NK-92 (cell line): ENCODE measurements around the gene NR1H3.

Experiments used
- DNase-seq: peaks from one replicate; lab custom pipeline; 2025; ENCODE audit not compliant: unreplicated experiment; lab: John Stamatoyannopoulos, UW

Gene NR1H3

DNA sequence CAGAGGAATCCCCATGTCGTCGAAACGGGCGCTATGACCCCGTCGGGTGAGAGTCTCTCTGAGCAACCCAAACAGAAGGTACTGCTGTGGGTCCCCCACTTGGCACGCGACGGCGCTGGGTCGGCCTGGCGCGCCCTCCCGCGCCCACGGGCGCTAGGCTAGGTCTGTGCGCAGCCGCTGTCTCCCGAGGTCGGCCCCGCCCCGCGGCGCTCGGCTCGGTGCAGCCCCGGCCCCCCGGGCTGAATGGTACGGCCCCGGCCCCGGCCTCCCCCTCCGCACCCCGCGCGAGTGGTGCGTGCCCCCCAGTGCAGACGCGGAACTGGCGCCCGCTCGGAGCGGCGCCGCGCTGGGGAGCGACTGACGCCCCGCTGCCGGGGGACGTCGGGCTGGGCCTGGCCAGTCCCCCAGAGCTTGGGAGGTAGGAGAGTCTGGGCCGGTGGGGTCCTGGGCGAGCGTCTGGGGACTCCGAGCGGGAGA lies 12.1 kb downstream of the NR1H3 start, which contains the start of gene MADD:
TSS of gene MADD (plus strand) at position 305 of the 477 bp plus-strand sequence.
- peak; percentile 16 for DNase-seq

DNA sequence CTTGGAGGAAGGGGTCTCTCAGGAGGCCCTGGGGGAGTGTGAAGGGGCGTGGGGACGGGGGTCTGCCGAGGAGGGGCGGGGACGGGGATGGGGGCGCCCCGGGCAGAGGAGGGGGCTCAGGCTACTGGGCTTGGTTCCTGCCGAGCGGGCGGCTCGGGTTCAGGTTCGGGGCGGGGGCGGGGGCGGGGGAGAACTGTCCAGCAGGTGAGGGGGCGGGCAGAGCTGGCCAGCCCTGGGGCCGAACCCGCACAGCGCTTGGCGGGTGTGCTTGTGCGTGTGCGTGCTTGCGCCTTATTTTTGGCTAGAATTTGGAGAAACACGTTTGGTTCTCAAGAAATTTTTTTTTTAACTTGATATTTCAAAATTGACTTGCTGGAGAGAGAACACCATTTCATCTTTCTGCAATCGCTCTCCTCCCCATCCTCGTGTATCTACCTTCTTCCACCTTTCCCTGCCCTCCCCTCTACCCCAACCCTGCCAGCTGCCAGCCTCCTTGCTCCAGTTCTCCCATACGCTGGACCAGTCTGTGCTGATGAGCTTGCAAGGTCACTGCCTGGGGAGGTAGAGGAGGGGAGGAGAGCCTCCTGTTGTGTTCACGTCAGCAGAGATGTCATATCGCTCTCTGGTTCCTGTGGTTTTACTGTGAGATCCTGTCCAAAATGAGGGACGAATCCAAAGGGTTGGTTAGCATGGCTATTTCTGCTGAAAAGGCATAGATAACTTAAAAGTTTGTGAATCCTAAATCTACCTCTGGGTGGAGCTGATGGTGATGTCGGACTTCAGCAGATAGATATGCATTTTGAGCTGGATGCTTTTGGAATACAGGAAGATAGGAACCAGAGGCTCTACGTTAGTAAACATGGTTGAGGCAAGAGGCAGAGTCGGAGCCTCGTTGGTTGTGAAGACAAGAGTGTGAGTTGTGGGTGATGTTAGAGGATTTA lies 12.8 kb downstream of the NR1H3 start:
- no peak for DNase-seq

DNA sequence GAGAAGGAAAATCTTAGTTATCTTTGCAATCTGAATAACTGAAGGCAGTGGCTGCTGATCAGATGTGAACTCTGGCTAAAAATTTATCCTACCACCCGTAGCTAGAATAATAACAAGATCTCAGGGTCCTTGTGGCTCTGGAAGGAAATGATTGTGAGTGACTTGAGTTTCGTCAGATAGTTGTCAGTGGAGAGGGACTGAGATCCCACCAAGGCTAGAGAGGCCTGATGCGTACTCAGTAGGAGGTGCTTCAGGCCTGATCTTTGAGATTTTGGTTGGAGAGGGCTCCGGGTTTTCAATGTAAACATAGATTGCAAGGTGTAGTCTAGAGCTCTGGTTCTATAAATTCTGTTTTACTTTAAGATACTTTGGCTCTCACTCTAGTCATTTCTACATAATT lies 13.5 kb downstream of the NR1H3 start:
- DNase-seq: no peak

DNA sequence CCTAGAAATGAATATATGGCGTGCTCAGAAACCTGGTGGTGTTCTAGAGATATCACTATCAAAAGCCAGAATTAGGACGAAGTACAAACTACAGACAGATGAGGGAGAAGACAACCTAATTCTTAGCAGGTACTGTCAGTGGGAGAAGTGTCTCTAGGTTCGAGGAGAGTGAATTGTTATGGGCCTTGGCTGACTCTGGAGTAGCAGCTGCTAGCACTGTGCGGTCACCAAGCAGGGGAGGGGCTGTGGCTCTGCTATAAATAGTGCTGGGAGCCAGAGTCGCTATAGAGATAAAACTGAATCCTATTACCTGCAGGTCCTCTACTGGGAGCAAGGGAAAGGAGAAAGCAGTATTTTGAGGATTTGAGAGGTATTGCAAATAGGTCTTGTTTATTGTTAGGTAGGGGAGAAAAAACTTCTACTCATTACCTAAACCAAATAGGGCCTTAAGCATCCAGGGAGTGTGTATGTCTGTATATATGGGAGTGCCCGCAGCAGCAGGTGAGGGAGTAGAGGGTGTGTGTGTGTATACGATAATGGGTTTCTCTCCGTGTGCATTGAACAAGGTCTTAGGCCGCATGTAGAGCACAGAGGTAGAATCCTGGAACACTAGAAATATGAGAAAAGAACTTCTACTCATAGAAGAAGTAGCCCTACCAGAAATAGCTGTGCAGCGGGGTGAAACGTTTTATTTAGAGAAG lies 14.3 kb downstream of the NR1H3 start:
- DNase-seq: no peak

DNA sequence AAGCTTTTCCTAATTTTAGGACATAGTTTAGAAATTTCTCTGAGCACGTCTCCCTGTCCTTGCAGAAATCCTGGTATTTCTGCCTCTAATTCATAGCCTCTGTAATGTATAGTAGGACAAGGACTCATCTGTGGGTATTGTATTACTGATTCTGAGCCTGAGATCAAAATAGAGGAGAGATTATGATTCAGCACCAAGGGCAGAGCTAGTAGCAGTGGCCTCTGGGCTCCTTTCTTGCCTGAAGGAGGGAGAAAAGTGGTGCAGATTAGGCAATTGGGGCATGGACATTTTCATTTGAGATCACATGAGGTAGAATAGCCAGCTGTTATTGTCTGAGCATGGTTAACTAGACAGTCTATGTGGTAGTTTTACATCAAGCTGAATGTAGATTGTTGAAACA lies 14.9 kb downstream of the NR1H3 start:
- no peak for DNase-seq

DNA sequence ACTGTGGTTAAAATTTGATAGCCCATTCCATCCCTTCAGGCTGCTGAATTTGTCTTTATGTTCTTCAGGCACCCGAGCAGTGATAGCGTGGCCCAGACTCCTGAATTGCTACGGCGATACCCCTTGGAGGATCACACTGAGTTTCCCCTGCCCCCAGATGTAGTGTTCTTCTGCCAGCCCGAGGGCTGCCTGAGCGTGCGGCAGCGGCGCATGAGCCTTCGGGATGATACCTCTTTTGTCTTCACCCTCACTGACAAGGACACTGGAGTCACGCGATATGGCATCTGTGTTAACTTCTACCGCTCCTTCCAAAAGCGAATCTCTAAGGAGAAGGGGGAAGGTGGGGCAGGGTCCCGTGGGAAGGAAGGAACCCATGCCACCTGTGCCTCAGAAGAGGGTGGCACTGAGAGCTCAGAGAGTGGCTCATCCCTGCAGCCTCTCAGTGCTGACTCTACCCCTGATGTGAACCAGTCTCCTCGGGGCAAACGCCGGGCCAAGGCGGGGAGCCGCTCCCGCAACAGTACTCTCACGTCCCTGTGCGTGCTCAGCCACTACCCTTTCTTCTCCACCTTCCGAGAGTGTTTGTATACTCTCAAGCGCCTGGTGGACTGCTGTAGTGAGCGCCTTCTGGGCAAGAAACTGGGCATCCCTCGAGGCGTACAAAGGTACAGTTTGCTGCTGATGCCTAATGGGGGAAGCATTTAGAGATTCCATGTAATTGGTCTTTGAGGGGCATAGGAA lies 16.9 kb downstream of the NR1H3 start:
- no peak for DNase-seq

DNA sequence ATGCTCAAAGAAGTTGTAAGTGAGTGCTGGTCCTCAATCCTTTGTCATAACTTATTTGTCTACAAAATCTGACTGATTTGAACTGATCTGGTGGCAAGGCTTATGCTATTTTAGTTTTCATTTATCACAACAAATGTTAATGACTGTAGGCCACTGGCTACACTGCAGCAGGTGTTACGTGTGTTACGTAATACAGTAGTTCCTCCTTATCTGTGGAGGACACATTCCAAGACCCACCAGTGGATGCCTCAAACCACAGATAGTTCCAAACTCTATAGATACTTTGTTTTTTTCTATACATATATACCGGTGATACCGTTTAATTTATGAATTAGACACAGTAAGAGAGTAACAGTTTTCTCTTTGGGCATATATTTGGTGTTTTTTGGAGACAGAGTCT lies 19.1 kb downstream of the NR1H3 start:
- DNase-seq: no peak

DNA sequence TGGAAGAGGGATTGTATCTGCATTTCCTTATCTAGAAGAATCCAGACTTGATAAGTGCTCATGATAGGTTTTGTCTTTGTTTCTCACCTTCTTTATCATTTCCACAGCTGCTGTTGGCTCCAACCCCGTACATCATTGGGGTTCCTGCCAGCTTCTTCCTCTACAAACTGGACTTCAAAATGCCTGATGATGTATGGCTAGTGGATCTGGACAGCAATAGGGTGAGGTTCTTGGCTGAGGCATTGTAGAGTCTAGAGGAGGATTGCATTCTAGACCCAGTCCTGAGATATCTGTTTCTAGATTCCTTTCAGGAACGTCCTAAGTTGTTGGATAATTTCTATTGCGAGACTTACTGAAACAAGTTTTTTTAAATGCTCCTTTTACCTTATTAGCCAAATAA lies 20.3 kb downstream of the NR1H3 start:
- no peak for DNase-seq

DNA sequence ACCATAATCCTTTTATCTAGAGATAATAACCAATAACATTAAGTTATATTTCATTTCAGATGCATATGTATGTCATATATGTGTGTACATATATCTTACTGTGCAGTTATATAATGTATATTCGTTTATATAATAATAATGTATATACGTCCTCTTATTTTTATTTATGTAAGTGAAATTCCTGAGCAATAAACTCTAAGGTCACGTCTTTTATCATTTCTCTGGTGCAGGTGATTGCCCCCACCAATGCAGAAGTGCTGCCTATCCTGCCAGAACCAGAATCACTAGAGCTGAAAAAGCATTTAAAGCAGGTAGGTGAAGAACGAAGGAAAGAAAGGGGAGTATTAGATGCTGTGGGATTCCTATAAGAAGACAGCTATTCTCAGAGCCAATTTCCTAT lies 21.0 kb downstream of the NR1H3 start:
- DNase-seq: no peak

DNA sequence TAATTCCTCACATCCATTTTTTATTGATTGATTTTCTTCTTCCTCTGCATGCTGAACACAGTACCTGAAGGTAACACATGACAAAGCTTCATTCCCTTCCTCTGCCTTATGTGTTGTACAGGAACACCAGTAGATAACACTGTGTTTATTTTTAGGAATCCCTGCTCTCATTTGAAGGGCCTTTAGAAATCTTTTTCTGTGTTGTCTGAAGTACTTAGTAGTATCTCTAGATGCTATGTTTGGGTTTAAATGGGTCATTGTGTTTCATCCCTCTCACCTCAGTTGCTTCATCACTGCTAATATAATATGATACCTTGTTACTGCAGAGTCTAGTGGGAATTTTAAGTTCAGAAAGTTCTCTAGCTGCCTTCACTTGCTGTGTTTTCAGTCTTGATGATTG lies 22.3 kb downstream of the NR1H3 start:
- no peak for DNase-seq

DNA sequence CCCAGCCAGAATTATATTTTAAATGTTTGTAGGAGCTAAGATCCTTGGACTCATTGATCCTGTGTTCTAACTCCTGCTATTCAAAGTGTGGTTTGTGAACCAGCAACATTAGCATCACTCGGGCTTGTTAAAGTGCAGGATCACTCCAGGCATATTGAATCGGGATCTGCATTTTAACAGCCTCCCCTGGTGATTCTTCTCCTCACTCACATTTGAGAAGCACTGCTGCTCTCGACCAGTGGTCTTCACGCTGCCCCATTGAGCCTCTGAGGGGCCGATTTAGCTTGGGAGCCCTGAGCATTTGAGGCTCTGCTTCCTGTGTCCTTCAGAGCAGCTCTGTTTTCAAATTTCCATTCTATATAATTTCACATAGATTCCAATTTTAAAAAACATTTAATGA lies 23.1 kb downstream of the NR1H3 start:
- DNase-seq: no peak

DNA sequence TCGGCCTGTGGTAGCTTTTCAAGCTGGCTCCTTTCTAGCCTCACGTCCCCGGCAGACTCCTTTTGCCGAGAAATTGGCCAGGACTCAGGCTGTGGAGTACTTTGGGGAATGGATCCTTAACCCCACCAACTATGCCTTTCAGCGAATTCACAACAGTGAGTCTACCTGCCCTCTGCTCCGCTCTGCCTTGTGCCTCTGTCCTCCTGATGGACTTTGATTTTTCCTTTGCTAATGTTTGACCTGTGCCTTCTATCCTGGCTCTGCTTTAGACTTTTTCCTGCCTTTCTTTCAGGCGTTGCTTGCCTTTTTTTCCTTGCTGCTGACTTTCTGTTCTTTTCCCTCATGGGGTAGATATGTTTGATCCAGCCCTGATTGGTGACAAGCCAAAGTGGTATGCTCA lies 24.7 kb downstream of the NR1H3 start:
- DNase-seq: no peak

DNA sequence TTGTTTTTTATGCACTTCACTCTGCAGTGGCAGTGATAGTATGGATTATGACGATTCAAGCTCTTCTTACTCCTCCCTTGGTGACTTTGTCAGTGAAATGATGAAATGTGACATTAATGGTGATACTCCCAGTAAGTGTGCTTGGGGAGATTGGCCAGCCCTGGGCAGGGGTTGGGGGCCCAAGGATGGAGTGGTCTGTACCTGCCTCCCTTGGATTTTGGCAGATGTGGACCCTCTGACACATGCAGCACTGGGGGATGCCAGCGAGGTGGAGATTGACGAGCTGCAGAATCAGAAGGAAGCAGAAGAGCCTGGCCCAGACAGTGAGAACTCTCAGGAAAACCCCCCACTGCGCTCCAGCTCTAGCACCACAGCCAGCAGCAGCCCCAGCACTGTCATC lies 26.4 kb downstream of the NR1H3 start:
- DNase-seq: no peak

DNA sequence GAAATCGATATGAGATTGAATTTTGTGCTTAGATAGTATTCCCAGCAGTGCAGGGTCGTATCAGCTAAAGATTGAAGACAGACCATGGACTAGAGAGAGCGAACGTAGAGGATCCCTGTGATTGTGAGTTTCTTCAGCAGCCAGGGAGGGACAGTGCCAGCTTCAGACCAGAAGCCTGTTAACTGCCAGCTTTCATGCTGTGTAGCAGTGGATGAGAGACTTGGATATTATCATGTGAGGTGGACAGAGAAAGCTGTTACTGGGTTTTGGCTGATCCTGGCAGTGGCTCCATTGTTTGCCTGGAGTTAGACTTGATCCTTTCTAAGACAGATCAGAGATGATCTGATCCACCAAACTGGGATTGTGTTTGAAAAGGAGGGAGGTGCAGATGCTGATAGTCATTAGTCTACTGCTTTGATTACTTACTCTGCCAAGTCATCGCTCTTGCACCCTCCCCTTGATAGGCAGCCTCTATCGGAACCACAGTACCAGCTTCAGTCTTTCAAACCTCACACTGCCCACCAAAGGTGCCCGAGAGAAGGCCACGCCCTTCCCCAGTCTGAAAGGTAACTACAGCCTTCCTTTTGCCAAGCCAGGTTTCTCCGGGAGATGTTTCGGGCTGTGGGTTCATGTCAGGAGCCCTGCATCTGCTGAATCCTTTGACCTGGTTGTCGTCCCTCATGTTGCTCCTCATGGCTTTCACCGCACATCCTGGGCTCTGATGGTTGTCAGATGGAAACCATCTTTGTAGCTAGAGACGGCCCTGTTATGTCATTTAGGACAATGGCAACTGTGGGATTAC lies 28.4 kb downstream of the NR1H3 start:
- DNase-seq: no peak

DNA sequence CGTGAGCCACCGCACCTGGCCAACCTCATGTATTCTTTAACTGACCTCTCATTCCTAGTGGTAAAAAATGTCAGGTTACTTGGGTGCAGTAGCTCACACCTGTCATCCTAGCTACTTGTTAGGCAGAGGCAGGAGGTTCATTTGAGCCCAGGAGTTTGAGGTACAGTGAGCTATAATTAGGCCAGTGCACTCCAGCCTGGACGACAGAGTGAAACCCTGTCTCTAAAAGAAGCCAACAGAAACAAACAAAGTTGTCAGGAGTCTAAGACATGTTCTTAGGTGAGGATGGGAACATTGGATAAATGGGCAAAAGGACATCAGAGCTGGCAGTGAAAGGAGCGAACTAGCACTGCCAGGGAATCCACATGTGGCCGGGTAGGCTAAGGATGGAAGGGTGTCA lies 30.3 kb downstream of the NR1H3 start:
- no peak for DNase-seq

DNA sequence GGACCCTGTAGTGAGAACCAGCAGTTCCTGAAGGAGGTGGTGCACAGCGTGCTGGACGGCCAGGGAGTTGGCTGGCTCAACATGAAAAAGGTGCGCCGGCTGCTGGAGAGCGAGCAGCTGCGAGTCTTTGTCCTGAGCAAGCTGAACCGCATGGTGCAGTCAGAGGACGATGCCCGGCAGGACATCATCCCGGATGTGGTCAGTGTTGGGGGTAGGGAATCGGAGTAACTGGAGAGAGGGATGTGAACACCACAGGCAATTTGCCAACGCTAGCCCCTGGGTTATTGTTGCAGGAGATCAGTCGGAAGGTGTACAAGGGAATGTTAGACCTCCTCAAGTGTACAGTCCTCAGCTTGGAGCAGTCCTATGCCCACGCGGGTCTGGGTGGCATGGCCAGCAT lies 32.1 kb downstream of the NR1H3 start:
- no peak for DNase-seq

DNA sequence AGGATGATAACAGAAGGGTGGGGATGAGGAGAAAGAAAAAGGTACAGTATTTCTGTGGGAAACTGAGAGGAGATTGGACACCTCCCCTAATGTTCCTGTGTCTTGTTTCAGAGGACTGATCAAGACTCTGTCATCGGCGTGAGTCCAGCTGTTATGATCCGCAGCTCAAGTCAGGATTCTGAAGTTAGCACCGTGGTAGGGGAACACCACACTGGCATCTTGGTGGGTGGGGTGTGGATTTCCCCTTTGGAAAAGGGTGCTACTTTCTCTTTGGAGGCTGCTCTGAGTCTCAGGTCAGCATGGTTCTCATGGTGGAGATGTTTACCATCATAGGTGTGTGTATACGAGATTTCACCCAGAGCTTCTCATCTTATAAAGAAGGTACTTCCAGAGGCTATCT lies 37.6 kb downstream of the NR1H3 start:
- no peak for DNase-seq

DNA sequence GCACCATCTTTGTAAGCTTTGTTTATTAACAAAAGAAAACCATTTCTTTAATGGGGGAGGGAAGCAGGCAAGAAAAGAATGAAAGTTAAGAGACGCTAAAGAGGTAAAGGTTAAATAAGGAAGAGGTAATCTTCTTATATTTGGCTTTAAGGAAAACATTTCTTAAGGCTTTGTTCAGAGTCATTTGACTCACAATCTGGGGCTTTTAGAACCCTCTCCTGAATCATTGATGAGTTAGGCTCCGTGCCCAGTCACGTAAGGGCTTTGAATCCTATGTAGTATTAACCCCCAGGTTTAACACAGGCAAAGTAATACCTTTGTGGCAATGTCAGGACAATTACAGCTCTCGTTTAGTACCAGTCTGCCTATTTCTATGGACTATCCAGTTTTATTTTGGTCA lies 38.2 kb downstream of the NR1H3 start:
- no peak for DNase-seq

DNA sequence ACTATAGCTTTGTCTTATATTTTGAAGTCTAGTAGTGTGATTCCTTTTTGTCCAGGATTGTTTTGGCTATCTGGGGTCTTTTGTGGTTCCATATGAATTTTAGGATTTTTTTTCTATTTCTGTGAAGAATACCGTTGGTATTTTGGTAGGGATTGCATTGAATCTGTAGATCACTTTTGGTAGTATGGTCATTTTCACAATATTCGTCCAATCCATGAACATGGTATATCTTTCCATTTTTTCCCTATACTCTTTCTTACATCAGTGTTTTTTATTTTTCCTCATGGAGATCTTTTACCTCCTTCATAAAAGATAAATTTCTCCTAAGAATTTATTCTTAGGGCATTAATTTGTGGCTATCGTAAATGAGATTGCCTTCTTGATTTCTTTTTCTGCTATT lies 41.3 kb downstream of the NR1H3 start:
- DNase-seq: no peak

DNA sequence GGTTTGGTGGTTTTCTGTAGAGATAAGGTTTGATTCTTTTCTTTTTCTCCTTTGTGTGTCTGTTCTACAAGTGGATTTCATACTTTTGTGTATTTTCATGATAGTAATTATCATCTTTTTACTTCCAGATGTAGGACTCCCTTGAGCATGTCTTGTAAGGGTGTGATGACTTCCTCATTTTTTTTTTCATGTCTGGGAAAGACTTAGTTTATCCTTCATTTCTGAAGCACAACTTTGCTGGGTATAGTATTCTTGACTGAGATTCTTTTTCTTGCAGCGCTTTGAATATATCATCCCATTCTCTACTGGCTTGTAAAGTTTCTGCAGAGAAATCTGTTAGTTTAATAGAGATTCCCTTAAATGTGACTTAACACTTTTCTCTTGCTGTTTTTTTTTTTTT lies 45.1 kb downstream of the NR1H3 start:
- no peak for DNase-seq
